Mesenteric fat pad (tissue), 1 donor: ENCODE data around the gene HACL1. TPM values are rescaled to one million over a fixed set of nuclear protein-coding genes. Genes with fewer than 3 reads are reported as not detected.
"Not testable (repeated sequence)": the region's sequence is repeated elsewhere in the genome, so short reads cannot be mapped to it uniquely, and the experiment has no call there.

Experiments used
- DNase-seq: peaks from one replicate; pipeline ENCODE4 v3.0.0-alpha.2; 2020; ENCODE audit warnings: low spot score
- total RNA-seq: library from RNA; stranded (reverse); fragmentation: NEBNext Ultra II Directional; extraction: Animal tissue kit (Norgen Biotek cat#: 25700); gene quantifications from one replicate; pipeline ENCODE4 v1.2.1, GENCODE V29; 2021
- donor health status: DM: yes; HTN: yes; CAD: no.

HACL1 gene
- total RNA-seq, 1 donor from 2014 or later, result 20.7 TPM

- no peak for DNase-seq
Measured at GRCh38 chr3:15630646-15631350, 29.4 kb upstream of the HACL1 start.

- DNase-seq, result no peak
Measured at GRCh38 chr3:15629860-15630597, 28.7 kb upstream of the HACL1 start.

GRCh38 chr3:15628967-15629366 lies 27.6 kb upstream of the HACL1 start:
- DNase-seq, result no peak

- DNase-seq, result no peak
Measured at GRCh38 chr3:15623535-15624440, 22.4 kb upstream of the HACL1 start.

- DNase-seq, result not testable (repeated sequence)
Measured at GRCh38 chr3:15619659-15620464, 18.5 kb upstream of the HACL1 start.

- DNase-seq, result no peak
Measured at GRCh38 chr3:15616053-15616452, 14.7 kb upstream of the HACL1 start.

GRCh38 chr3:15614958-15615357 lies 13.6 kb upstream of the HACL1 start:
- no peak for DNase-seq

GRCh38 chr3:15612001-15612400 lies 10.6 kb upstream of the HACL1 start:
- no peak for DNase-seq

GRCh38 chr3:15611018-15611417 lies 9.6 kb upstream of the HACL1 start:
- no peak for DNase-seq

- DNase-seq, result no peak
Measured at GRCh38 chr3:15610082-15610759, 8.9 kb upstream of the HACL1 start.

- DNase-seq, result no peak
Measured at GRCh38 chr3:15606434-15606891, 5.1 kb upstream of the HACL1 start.

GRCh38 chr3:15604584-15604983 lies 3.2 kb upstream of the HACL1 start:
- not testable (repeated sequence) for DNase-seq

- DNase-seq, result not testable (repeated sequence)
Measured at GRCh38 chr3:15602816-15603215, 1.4 kb upstream of the HACL1 start.

GRCh38 chr3:15602146-15602536 lies 772 bp upstream of the HACL1 start:
- no peak for DNase-seq

- no peak for DNase-seq
Measured at GRCh38 chr3:15601046-15601398, 347 bp downstream of the HACL1 start.

- DNase-seq, result no peak
Measured at GRCh38 chr3:15595955-15596354, 5.4 kb downstream of the HACL1 start.

GRCh38 chr3:15592968-15593367 lies 8.4 kb downstream of the HACL1 start:
- no peak for DNase-seq

GRCh38 chr3:15591928-15592327 lies 9.4 kb downstream of the HACL1 start:
- DNase-seq, result no peak

- DNase-seq, result no peak
Measured at GRCh38 chr3:15591242-15591641, 10.1 kb downstream of the HACL1 start.

GRCh38 chr3:15585111-15585845 lies 16.1 kb downstream of the HACL1 start:
- no peak for DNase-seq
